Measurements from ENCODE around the gene SHTN1. TPM values are rescaled to one million over a fixed set of nuclear protein-coding genes. Genes with fewer than 3 reads are reported as not detected.

SHTN1 gene
- total and polyA plus RNA-seq, 10 of the 15 experiments (the other 5 are each of a cell fraction or from before 2014, with no cell fraction given), result 0.79 to 4.0 (median 2.0) TPM

DNA sequence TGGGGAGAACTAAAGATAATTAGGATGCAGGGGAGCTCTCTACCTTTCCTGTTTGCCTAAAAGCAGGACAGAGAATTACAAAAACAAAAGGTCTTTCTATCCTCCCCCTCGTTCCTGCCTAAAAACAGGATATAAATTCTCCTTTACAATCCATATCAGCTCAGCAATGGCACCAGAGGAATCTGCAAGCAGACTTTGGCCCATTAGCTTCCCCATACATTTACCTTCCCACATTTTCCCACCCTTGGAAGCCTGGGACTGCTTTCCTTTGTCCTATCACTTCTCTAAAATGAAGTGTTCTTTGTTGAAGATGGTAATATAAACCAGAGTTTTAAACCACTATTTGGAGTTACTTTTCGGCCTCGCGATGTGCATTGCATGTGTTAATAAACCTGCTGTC, 15.5 kb downstream of the SHTN1 start (continued):
- TF ChIP-seq, protein P1, sequence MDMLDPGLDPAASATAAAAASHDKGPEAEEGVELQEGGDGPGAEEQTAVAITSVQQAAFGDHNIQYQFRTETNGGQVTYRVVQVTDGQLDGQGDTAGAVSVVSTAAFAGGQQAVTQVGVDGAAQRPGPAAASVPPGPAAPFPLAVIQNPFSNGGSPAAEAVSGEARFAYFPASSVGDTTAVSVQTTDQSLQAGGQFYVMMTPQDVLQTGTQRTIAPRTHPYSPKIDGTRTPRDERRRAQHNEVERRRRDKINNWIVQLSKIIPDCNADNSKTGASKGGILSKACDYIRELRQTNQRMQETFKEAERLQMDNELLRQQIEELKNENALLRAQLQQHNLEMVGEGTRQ (IDR thresholded peaks at IDR 0.05; ENCODE audit: borderline replicate concordance, low read depth, low read length), result no peak
- no peak for TF ChIP-seq GATAD2B (conservative IDR thresholded peaks at IDR 0.05; ENCODE audit: low read depth)

DNA sequence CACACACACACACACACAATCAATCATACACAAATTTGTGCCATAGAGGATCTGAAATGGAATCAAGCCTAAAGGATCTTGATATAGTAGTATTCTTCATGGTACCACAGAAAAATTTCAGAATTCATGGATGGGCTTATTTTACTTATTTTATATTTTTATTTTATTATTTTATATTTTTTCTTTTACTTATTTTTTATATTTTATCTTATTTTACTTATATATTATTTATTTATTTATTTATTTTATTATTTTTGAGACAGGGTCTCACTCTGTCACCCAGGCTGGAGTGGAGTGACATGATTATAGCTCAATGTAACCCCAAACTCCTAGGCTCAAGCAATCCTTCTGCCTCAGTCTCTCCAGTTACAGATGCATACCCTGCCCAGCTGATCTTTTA, 16.7 kb downstream of the SHTN1 start:
- H4K20me1 ChIP-seq (ENCODE audit: control insufficient read depth, insufficient read depth), result no peaks in the 10 kb centered on the region
- RAD21 ChIA-PET (ENCODE audit: unreplicated experiment), result no interaction called here
- H3K9ac ChIP-seq (ENCODE audit: control insufficient read depth, insufficient read depth, low read length), result no peak overlapping the region
- no peak for TF ChIP-seq ASH2L (IDR thresholded peaks at IDR 0.05; ENCODE audit: borderline replicate concordance, low read depth)
- no peak for TF ChIP-seq MYB (IDR thresholded peaks at IDR 0.05; ENCODE audit: borderline replicate concordance, low read depth, low read length)
- TF ChIP-seq, protein P2, sequence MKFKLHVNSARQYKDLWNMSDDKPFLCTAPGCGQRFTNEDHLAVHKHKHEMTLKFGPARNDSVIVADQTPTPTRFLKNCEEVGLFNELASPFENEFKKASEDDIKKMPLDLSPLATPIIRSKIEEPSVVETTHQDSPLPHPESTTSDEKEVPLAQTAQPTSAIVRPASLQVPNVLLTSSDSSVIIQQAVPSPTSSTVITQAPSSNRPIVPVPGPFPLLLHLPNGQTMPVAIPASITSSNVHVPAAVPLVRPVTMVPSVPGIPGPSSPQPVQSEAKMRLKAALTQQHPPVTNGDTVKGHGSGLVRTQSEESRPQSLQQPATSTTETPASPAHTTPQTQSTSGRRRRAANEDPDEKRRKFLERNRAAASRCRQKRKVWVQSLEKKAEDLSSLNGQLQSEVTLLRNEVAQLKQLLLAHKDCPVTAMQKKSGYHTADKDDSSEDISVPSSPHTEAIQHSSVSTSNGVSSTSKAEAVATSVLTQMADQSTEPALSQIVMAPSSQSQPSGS (IDR thresholded peaks at IDR 0.05; ENCODE audit: low read length), result no peak
- TF ChIP-seq SMAD1 (IDR thresholded peaks at IDR 0.05; ENCODE audit: low read depth, partially characterized antibody), result no peak
- TF ChIP-seq, protein P3, sequence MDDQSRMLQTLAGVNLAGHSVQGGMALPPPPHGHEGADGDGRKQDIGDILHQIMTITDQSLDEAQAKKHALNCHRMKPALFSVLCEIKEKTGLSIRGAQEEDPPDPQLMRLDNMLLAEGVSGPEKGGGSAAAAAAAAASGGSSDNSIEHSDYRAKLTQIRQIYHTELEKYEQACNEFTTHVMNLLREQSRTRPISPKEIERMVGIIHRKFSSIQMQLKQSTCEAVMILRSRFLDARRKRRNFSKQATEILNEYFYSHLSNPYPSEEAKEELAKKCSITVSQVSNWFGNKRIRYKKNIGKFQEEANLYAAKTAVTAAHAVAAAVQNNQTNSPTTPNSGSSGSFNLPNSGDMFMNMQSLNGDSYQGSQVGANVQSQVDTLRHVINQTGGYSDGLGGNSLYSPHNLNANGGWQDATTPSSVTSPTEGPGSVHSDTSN (IDR thresholded peaks at IDR 0.05; ENCODE audit: insufficient replicate concordance, low read depth, low read length), result no peak
- no peak for TF ChIP-seq HCFC1 (IDR thresholded peaks at IDR 0.05; ENCODE audit: low read length)
- TF ChIP-seq, protein P4, sequence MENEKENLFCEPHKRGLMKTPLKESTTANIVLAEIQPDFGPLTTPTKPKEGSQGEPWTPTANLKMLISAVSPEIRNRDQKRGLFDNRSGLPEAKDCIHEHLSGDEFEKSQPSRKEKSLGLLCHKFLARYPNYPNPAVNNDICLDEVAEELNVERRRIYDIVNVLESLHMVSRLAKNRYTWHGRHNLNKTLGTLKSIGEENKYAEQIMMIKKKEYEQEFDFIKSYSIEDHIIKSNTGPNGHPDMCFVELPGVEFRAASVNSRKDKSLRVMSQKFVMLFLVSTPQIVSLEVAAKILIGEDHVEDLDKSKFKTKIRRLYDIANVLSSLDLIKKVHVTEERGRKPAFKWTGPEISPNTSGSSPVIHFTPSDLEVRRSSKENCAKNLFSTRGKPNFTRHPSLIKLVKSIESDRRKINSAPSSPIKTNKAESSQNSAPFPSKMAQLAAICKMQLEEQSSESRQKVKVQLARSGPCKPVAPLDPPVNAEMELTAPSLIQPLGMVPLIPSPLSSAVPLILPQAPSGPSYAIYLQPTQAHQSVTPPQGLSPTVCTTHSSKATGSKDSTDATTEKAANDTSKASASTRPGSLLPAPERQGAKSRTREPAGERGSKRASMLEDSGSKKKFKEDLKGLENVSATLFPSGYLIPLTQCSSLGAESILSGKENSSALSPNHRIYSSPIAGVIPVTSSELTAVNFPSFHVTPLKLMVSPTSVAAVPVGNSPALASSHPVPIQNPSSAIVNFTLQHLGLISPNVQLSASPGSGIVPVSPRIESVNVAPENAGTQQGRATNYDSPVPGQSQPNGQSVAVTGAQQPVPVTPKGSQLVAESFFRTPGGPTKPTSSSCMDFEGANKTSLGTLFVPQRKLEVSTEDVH (IDR thresholded peaks at IDR 0.05; ENCODE audit: low read depth, partially characterized antibody), result no peak
- TF ChIP-seq STAT3 (IDR thresholded peaks at IDR 0.05; ENCODE audit: low read depth, low read length), result no peak
- TF ChIP-seq POLR2A (IDR thresholded peaks at IDR 0.05; ENCODE audit: low read depth, low read length), result no peak
- TF ChIP-seq, protein P5, sequence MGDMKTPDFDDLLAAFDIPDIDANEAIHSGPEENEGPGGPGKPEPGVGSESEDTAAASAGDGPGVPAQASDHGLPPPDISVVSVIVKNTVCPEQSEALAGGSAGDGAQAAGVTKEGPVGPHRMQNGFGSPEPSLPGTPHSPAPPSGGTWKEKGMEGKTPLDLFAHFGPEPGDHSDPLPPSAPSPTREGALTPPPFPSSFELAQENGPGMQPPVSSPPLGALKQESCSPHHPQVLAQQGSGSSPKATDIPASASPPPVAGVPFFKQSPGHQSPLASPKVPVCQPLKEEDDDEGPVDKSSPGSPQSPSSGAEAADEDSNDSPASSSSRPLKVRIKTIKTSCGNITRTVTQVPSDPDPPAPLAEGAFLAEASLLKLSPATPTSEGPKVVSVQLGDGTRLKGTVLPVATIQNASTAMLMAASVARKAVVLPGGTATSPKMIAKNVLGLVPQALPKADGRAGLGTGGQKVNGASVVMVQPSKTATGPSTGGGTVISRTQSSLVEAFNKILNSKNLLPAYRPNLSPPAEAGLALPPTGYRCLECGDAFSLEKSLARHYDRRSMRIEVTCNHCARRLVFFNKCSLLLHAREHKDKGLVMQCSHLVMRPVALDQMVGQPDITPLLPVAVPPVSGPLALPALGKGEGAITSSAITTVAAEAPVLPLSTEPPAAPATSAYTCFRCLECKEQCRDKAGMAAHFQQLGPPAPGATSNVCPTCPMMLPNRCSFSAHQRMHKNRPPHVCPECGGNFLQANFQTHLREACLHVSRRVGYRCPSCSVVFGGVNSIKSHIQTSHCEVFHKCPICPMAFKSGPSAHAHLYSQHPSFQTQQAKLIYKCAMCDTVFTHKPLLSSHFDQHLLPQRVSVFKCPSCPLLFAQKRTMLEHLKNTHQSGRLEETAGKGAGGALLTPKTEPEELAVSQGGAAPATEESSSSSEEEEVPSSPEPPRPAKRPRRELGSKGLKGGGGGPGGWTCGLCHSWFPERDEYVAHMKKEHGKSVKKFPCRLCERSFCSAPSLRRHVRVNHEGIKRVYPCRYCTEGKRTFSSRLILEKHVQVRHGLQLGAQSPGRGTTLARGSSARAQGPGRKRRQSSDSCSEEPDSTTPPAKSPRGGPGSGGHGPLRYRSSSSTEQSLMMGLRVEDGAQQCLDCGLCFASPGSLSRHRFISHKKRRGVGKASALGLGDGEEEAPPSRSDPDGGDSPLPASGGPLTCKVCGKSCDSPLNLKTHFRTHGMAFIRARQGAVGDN (IDR thresholded peaks at IDR 0.05), result no peak
- TF ChIP-seq FOS (IDR thresholded peaks at IDR 0.05; ENCODE audit: borderline replicate concordance, extremely low read depth, insufficient read length), result no peak
- intact Hi-C loops (cut with micrococcal nuclease; ENCODE audit: unreplicated experiment), result no loop called here
- no peak overlapping the region for H2AFZ ChIP-seq (ENCODE audit: control insufficient read depth, low read depth, low read length)
- H3K4me2 ChIP-seq (ENCODE audit: control insufficient read depth, insufficient read depth), result no peak overlapping the region
- FAIRE-seq, result no peak
- H3K4me3 ChIP-seq, result no peak overlapping the region
- no peak for ATAC-seq
- SMC1A ChIA-PET (ENCODE audit: uncharacterized antibody, unreplicated experiment), result interaction anchor here (1.4 kb wide), 1 partner anchor 16 kb away, joined by 3 read pairs; the partner anchor contains the start of gene SHTN1
- H3K36me3 ChIP-seq (ENCODE audit: control insufficient read depth in 2 of 2, insufficient read depth in 2 of 2, low read length in 1 of 2), result no peaks in the 10 kb centered on the region
- no TSS peak for BruUV-seq (replicated peaks)
- POLR2A ChIA-PET, result no interaction called here
- in situ Hi-C loops (cut with MboI), result no loop called here
- H3K9me3 ChIP-seq (replicated peaks; ENCODE audit: control insufficient read depth, insufficient read depth, low read length), result no peaks in the 10 kb centered on the region
- no peaks in the 10 kb centered on the region for H3K27me3 ChIP-seq (replicated peaks in 1 of 2; ENCODE audit: control insufficient read depth in 2 of 2, insufficient read depth in 2 of 2, low read length in 1 of 2)
- DNase-seq (ENCODE audit: low read depth, low spot score), result no peak
- CTCF ChIA-PET, result no interaction called here
- H3K27ac ChIP-seq (ENCODE audit: control insufficient read depth, insufficient read depth), result no peak overlapping the region
- no peaks in the 10 kb centered on the region for H3K4me1 ChIP-seq (ENCODE audit: control insufficient read depth, insufficient read depth, low read length)
- no peaks in the 10 kb centered on the region for H3K79me2 ChIP-seq (ENCODE audit: control insufficient read depth, insufficient read depth, low read length)

Measured in GM12878 (cell line).